Measurements from ENCODE around the gene TUBB8. TPM values are rescaled to one million over a fixed set of nuclear protein-coding genes. Genes with fewer than 3 reads are reported as not detected.

The TUBB8 gene
- not detected in 2 replicates for total RNA-seq (2013; cell fraction: nucleolus; rRNA removed)
- total RNA-seq (2014; rRNA removed) (not detected in 2 replicates), total RNA-seq (2014; rRNA removed; fragmentation: Illumina TruSeq; extraction: Trizol) (not detected in 2 replicates), total RNA-seq (2021) (not detected in 2 replicates), polyA plus RNA-seq (2011; rRNA removed) (not detected in 2 replicates), polyA plus RNA-seq (2014; fragmentation: Illumina TruSeq; extraction: Trizol) (not detected in 2 replicates), polyA plus RNA-seq (2014; fragmentation: Nextera tagmentation; extraction: Ambion mirVana) (not detected), polyA plus RNA-seq (2014; rRNA removed) (not detected in 2 replicates), polyA plus RNA-seq (2016; fragmentation: Nextera tagmentation; extraction: Ambion mirVana) (not detected), polyA minus RNA-seq (2011; rRNA and poly(A)+ RNA removed) (not detected in 2 replicates), Bru-seq, nascent RNA (percentile 3 among the genes with signal in this experiment), BruChase-seq, experiment 1, labeled RNA remaining after a 6-hour chase (percentile 7 among the genes with signal in this experiment), BruChase-seq, experiment 2, labeled RNA remaining after a 2-hour chase (percentile 6 among the genes with signal in this experiment)
- polyA plus RNA-seq (2011; ENCODE audit: low read depth) = not detected
- not detected in 2 replicates for polyA plus RNA-seq (2011; cell fraction: cytosol; rRNA removed)
- not detected in 2 replicates for polyA plus RNA-seq (2011; cell fraction: nucleus; rRNA removed)
- polyA plus RNA-seq (2012) = not detected in 2 replicates
- polyA minus RNA-seq (2011; cell fraction: cytosol; rRNA and poly(A)+ RNA removed) = not detected in 2 replicates
- polyA minus RNA-seq (2011; cell fraction: nucleus; rRNA and poly(A)+ RNA removed) = not detected in 2 replicates
- long read RNA-seq, experiment 1 = 0 reads
- long read RNA-seq, experiment 2 = 0 reads

GRCh38 chr10:48996-49395 lies at the start of gene TUBB8:
Gene TUBB8, minus strand, starts transcription at chr10:49296. Its CDS starts 58 bp downstream, at chr10:49238.
- no peaks in the 10 kb centered on the region for H4K20me1 ChIP-seq (ENCODE audit: control insufficient read depth, insufficient read depth)
- no peaks in the 10 kb centered on the region for H3K27me3 ChIP-seq (replicated peaks in 1 of 2; ENCODE audit: control insufficient read depth in 2 of 2, insufficient read depth in 2 of 2, low read length in 1 of 2)
- ChIA-PET RAD21 (ENCODE audit: unreplicated experiment) (no interaction called here), POLR2A (no interaction called here), CTCF (no interaction called here), SMC1A (ENCODE audit: uncharacterized antibody, unreplicated experiment) (no interaction called here)
- no peaks in the 10 kb centered on the region for H3K36me3 ChIP-seq (ENCODE audit: control insufficient read depth in 2 of 2, insufficient read depth in 2 of 2, low read length in 1 of 2)
- no peak within 1 kb of the TSS for H3K27ac ChIP-seq (ENCODE audit: control insufficient read depth, insufficient read depth)
- 72% methylated on average over 17 of the region's 34 CpGs for WGBS (ENCODE audit: insufficient coverage, insufficient replicate concordance, low lambda C conversion rate, missing lambda C conversion rate)
- no TSS peak for BruUV-seq (replicated peaks)
- FAIRE-seq = no peak
- H3K79me2 ChIP-seq (ENCODE audit: control insufficient read depth, insufficient read depth, low read length) = no peaks in the 10 kb centered on the region
- in situ Hi-C loops (cut with MboI) = no loop called here
- no peak within 1 kb of the TSS for H2AFZ ChIP-seq (ENCODE audit: control insufficient read depth, low read depth, low read length)
- H3K9ac ChIP-seq (ENCODE audit: control insufficient read depth, insufficient read depth, low read length) = no peak within 1 kb of the TSS
- H3K4me2 ChIP-seq (ENCODE audit: control insufficient read depth, insufficient read depth) = no peak within 1 kb of the TSS
- ATAC-seq = no peak
- H3K4me1 ChIP-seq (ENCODE audit: control insufficient read depth, insufficient read depth, low read length) = no peaks in the 10 kb centered on the region
- TF ChIP-seq PAX8 (IDR thresholded peaks at IDR 0.05) (no peak), IKZF1 (conservative IDR thresholded peaks at IDR 0.05) (no peak), ASH2L (IDR thresholded peaks at IDR 0.05; ENCODE audit: borderline replicate concordance, low read depth) (no peak), ATF2 (IDR thresholded peaks at IDR 0.05; ENCODE audit: low read length) (no peak)
- no peaks in the 10 kb centered on the region for H3K9me3 ChIP-seq (replicated peaks; ENCODE audit: control insufficient read depth, insufficient read depth, low read length)
- intact Hi-C loops (cut with micrococcal nuclease; ENCODE audit: unreplicated experiment) = no loop called here
- no peak for DNase-seq (ENCODE audit: low read depth, low spot score)
- H3K4me3 ChIP-seq = no peak within 1 kb of the TSS

All from GM12878 (cell line).